ENCODE results near the gene AFF3.

- TF ChIP-seq CTCF (IDR thresholded peaks at IDR 0.05; ENCODE audit: low read length) (no peak), EZH2 (IDR thresholded peaks at IDR 0.05; ENCODE audit: borderline replicate concordance, low read length) (no peak)
Measured at GRCh38 chr2:99846462-99847107, 295.8 kb downstream of the AFF3 start.

Measured in OCI-LY1 (cell line).